ENCODE measurements around the gene TRAF1. TPM values are rescaled to one million over a fixed set of nuclear protein-coding genes. Genes with fewer than 3 reads are reported as not detected.
A peak's percentile ranks its signal among the peaks of the same experiment; 100 is the strongest.

TRAF1 gene
- total RNA-seq, 1 experiment from 2014 or later = 5.7 TPM

GRCh38 chr9:120890320-120891244 lies 36.0 kb downstream of the TRAF1 start:
- no peak for DNase-seq (ENCODE audit: low read depth)

DNA sequence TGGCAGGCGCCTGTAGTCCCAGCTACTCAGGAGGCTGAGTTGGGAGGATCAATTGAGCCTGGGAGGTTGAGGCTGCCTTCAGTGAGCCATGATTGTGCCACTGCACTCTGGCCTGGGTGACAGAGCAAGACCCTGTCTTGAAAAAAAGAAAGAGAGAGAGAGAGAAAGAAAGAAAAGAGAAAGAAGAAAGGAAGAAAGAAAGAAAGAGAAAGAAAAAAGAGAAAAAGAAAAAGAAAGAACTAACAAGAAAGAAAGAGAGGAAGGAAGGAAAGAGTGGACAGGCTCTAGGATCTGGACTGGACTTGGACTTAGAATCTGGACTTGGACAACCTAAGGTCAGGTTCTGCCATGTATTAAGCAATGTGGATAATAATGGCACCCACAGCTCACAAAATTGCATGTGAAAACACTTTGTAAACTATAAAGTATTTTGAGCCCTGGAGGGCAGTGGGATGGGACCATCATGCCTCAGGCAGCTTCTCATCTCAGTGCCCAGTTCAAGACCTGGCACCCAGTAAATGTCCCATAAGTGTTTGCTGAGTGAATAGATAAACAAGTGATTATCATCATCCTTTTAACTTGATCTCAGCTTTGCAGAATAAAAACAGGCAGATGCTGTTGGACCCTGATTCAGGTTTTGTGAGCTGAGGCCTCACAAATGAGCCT lies 36.9 kb downstream of the TRAF1 start:
- no peak for DNase-seq (ENCODE audit: low read depth)

DNA sequence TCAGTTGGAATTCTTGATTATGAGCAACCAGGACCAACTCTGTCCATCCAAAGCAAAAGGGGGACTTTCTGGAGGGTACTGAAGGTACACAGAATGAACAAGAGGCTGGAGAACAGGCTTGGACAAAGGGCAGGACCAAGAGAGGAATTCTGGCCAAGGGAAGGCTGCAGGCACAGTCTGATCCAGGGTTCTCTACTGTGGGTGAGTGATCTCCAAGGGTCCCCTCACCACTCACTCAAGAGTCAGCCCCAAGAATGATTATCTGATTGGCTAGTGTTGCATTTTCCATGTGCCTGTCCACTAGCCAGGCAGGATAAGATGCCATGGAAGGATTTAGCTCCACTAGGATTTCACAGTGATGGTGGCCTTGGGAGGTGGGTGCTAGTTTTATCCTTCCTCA lies 38.0 kb downstream of the TRAF1 start:
- no peak for DNase-seq (ENCODE audit: low read depth)

- DNase-seq (ENCODE audit: low read depth) = peak; percentile 98
These were observed 40.1 kb downstream of the TRAF1 start for GRCh38 chr9:120886490-120886967.

DNA sequence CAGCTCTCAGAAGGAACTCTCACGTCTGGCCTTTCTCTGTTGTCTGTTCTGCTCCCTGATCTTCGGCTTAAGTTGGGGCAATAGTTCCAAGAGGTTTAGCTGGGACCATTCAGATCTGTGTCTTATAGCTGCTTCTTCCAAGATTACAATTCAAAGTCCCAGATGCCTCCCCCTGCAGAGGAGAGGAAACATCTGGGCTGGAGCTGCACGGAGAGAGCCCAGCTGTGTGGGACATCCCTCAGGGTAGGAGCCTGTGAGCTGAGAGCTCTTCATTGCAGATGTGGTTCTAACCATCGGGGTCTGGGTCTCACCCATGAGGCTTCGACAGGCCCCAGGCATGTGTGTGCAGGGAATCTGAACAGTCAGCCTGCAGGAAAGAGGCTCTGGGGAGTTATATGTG lies 40.6 kb downstream of the TRAF1 start:
- DNase-seq (ENCODE audit: low read depth) = no peak

DNA sequence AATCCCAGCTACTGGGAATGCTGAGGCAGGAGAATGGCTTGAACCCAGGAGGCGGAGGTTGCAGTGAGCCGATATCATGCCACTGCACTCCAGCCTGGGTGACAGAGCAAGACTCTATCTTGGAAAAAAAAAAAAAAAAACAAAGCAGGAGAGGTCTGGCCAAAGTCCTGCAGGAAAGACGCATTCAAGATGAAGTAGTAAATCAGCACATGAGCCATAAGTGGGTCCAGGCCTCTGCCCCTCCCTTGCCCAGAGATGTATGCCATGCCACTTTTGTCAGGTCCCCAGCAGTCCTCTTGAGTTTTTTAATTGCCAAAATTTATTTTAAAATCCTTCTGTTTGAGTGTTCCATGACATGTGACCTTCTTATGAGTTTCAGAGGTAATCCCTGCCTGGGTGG lies 41.1 kb downstream of the TRAF1 start:
- no peak for DNase-seq (ENCODE audit: low read depth)

DNA sequence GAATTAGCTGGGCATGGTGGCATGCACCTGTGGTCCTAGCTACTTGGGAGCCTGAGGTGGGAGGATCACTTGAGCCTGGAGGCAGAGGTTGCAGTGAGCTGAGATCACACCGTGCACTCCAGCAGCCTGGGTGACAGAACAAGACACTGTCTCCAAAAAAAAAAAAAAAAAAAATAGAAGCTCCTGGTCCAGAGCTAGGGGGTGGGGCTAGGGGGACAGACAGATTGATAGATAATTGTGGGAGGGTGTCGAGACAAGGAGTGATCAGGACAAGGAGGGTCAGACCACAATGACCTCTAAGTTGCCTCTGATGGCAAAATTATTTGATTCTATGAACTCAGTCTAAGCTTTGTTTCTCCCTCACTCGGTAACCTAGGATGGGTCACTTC lies 43.0 kb downstream of the TRAF1 start:
- no peak for DNase-seq (ENCODE audit: low read depth)

DNA sequence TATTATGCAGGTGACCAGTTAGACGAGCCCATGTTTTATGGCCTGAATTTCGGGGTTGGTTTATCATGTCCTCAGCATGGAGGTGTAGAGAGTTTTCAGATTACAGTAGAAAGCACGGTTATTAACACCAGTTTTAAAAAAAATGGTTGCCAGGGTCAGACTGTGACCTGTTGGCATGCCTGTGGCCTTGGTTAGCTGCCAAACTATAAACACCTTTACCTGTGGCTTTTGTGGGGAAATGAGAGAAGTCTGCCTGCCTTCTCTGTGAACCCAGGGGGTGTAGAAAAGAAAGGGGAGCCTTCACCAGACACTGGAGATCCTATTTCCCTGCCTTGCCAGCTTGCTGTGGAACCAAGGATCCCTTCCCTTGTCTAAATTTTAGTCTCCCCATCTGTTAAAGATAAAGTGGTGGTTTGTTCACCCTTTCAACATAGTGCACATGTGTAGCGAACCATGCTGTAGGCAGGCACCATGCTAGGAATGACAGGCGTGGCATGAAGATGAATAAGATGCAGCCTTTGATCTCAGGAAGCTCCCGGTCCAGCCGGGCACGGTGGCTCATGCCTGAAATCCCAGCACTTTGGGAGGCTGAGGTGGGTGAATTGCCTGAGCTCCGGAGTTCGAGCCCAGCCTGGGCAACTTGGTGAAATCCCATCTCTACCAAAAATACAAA lies 43.5 kb downstream of the TRAF1 start:
- peak; percentile 48 for DNase-seq (ENCODE audit: low read depth)

GRCh38 chr9:120879446-120879845 lies 47.1 kb downstream of the TRAF1 start:
- DNase-seq (ENCODE audit: low read depth) = no peak

GRCh38 chr9:120878188-120879130 lies 48.1 kb downstream of the TRAF1 start:
- no peak for DNase-seq (ENCODE audit: low read depth)

- peak; percentile 68 for DNase-seq (ENCODE audit: low read depth)
These were observed 49.1 kb downstream of the TRAF1 start for GRCh38 chr9:120877276-120878034.

GRCh38 chr9:120876842-120877240 lies 49.8 kb downstream of the TRAF1 start, which contains the start of gene PHF19:
Gene PHF19, minus strand, starts transcription at chr9:120877188. Its CDS starts 2,447 bp downstream, at chr9:120874741.
- DNase-seq (ENCODE audit: low read depth) = peak; percentile 57

DNA sequence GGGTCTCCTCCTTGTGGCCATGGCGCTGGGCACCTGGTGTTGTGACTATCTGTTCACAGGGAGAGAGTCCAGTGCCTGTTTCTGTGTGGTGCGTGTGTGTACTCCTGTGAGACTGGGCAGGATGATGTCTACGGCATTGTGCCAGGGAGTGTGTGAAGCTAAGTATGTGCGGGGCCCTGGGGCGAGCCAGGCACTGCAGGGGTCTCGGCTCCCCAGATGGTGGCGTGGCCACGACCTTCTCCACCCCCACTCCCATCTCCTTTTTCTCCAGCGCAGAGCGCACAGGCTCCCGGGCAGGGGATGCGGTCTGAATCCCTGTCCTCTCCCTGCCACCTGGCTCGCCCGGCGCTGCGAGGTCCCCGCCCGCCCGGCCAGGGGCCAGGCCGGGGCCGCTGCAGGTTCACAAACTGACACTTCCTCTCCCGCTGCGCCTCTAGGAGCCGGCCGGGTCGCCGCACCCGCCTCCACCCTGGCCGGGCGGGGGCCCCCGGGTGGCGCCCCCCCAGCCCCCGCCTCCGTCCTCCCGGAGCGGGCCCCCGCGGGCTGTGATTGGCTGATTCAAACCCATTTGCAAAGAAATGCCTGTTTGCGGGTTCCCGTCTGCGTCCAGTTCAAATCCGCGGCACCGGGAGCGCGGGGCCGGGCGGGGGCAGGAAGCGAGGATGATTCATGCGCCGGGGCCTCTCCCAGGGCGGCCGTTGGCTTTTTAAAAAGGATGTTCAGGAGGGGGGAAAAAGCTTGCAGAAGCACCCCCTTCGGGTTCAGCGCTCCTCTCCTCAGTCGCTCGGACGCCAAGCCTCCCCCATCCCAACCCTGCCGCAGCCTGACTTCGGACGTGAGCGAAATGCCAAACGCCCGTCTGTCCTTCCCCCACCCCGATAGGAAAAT lies 50.4 kb downstream of the TRAF1 start:
- DNase-seq (ENCODE audit: low read depth) = peak; percentile 97

GRCh38 chr9:120875643-120875953 lies 51.0 kb downstream of the TRAF1 start:
- DNase-seq (ENCODE audit: low read depth) = no peak

DNA sequence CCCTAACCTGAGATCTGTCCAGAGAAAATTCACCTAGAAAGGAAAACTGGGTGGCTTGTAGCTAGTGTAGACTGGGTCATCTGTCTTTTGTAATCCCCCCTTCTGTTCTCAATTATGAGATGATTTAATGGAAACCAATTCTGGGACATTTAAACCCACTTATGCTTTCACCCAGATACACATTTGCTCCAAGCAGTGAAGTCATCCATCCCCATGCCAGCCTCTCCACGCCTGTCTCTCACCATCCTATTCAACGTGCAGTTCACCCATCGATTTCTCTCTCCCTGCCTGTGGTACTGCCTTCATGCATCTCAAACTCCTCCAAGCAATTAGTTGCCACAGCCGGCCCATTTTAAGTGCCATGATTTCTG lies 51.4 kb downstream of the TRAF1 start:
- no peak for DNase-seq (ENCODE audit: low read depth)

DNA sequence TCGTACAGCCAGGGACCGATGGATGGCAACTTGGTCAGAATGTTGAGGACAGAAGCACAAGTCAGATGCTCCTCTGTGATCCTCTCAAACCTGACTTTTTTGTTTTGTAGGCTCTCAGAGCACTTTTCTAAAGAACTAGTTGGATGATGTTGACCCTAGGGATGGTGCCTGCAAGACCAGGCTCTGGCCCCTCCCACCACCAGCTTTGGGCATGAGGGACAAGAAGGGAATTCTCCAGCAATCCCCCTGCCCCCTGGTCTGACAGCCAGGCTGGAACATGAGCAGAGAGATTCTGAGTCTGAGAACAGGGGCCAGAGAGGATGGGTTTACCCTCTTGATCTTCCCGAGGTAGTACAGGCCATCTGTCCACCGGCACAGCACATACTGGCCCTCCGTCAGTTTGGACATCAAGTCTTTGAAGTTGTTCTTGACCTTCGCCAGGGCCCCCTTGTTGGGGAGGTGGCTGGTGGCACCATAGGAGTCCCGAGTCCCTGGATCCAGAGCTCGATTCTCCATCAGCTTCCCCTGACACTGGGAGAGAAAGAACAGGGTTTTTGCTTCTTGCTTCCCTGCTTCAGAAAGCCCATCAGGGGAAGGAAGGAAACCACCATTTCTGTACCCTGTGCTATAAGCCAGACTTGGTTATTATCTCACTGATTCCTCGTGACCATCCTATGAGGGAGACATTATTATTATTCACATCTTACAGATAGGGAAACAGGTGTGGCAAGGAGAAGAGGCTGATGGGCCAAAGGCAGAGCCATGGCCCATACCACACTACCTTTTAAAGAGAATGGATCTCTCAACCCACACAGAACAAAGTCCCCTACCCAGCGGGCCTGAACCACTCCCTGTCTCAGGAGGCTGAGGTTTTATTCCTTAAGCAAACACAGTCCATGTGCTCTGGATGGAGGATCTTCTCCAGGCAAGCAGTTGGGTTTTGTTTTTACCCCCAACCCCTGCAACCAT lies 52.1 kb downstream of the TRAF1 start:
- no peak for DNase-seq (ENCODE audit: low read depth)

GRCh38 chr9:120873512-120873911 lies 53.1 kb downstream of the TRAF1 start:
- DNase-seq (ENCODE audit: low read depth) = peak; percentile 54

GRCh38 chr9:120872791-120873502 lies 53.6 kb downstream of the TRAF1 start:
- DNase-seq (ENCODE audit: low read depth) = no peak
